ENCODE data around the gene MYBPC2. TPM values are rescaled to one million over a fixed set of nuclear protein-coding genes. Genes with fewer than 3 reads are reported as not detected.

The MYBPC2 gene
- total and polyA plus RNA-seq, 2 of the 4 experiments (the other 2 are of a cell fraction): not detected

DNA sequence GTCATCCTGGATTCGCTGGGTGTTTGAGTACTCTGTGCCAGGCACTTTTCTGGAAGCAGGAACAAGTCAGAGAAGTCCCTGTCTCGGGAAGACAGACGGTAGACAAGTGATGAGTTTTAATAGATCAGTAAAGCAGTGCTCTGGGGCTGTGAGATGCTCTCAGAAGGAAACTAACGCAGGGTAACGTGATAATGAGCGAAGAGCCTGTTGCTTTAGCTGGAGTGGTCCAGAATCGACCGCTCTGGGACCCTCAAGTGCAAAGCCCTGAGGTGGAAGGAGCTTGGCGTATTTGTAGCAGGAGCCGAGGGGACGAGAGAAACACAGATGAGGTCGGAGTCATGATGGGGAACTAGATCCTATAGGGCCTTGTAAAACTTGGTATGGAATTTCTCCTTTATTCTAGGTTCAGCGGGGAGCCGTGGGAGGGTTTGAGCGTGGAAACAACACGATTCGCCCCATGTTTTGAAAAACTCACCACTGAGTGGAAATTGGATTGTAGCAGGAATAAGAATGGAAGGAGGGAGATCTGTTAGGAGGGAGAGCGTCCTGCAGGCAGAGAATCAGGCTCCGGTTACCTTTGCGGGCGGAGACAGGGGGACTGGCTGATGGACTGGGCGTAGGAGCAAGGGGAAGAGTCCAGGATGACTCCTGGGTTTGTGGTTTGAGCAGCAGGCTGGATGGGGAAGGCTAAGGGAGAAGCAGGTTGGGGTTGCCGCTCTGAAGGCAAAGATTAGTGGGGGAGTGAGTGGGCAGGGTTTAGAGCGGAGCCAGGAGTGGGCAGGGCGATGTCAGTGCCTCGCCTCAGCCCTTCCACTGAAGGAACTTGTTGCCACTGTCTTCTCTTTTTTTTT, 47.8 kb upstream of the MYBPC2 start:
- no peaks in the 10 kb centered on the region for H3K9me3 ChIP-seq (ENCODE audit: control insufficient read depth, insufficient read depth, low read length)
- H2AK9ac ChIP-seq (replicated peaks; ENCODE audit: low read depth, low read length, poor library complexity): peak overlapping the region; percentile 67
- TF ChIP-seq MAFK (IDR thresholded peaks at IDR 0.05; ENCODE audit: low read depth, low read length): no peak
- no peak for TF ChIP-seq MAZ (IDR thresholded peaks at IDR 0.05; ENCODE audit: borderline replicate concordance, low read depth, low read length)
- peak; percentile 65; the same call in 1 of the 2 replicates for TF ChIP-seq CHD1 (IDR thresholded peaks at IDR 0.05; ENCODE audit: low read depth, low read length)
- no peak for TF ChIP-seq NFE2L2 (IDR thresholded peaks at IDR 0.05; ENCODE audit: low read depth, low read length)
- H3K9me1 ChIP-seq (ENCODE audit: insufficient read depth, low read length): peaks cover 6% of the 10 kb centered on the region; the same call in 1 of the 2 replicates
- POLR2A ChIA-PET (ENCODE audit: unreplicated experiment): no interaction called here
- no peak overlapping the region for H2BK20ac ChIP-seq (ENCODE audit: low read depth, low read length)
- 7% methylated on average over 14 of the region's 26 CpGs; no CpG with 5 or more reads in 1 of the 2 experiments for WGBS, 2 experiments (ENCODE audit: extremely low coverage in 2 of 2, insufficient read length in 1 of 2)
- H3K27ac ChIP-seq (ENCODE audit: insufficient read depth, low read length): peak overlapping the region; percentile 92
- ATAC-seq (ENCODE audit: low read depth): peak; percentile 0
- H4K20me1 ChIP-seq (ENCODE audit: insufficient read depth, low read length): peaks cover 4% of the 10 kb centered on the region; the same call in 1 of the 2 replicates
- in situ Hi-C loops (cut with MboI; ENCODE audit: low sequenced_read_pairs): no loop called here
- no peak overlapping the region for H2BK15ac ChIP-seq (ENCODE audit: low read depth, low read length)
- no peak overlapping the region for H3K18ac ChIP-seq (ENCODE audit: low read depth, low read length)
- no TSS peak for BruUV-seq (replicated peaks)
- peak overlapping the region; percentile 29; the same call in 1 of the 2 replicates for H4K91ac ChIP-seq (ENCODE audit: insufficient read depth, low read depth, low read length)
- CTCF ChIA-PET: interaction anchor here (0.7 to 1.1 kb wide), 3 partner anchors 16 to 1531 kb away, joined by 3 read pairs; no protein-coding TSS in a partner anchor
- H3K14ac ChIP-seq (replicated peaks; ENCODE audit: low read depth, low read length): peak overlapping the region; percentile 70
- H3K36me3 ChIP-seq (ENCODE audit: control insufficient read depth, insufficient read depth, low read length): peaks cover 21% of the 10 kb centered on the region
- H2BK120ac ChIP-seq (ENCODE audit: low read depth, low read length): peak overlapping the region; percentile 20; the same call in 1 of the 2 replicates
- H3K4ac ChIP-seq (ENCODE audit: low read depth, low read length): peak overlapping the region; percentile 81
- peak overlapping the region; percentile 52 for H2AK5ac ChIP-seq (ENCODE audit: low read depth, low read length)
- H3K4me1 ChIP-seq (ENCODE audit: control insufficient read depth, insufficient read depth, low read length): no peaks in the 10 kb centered on the region; the same call in 1 of the 2 replicates
- H4K8ac ChIP-seq (ENCODE audit: low read depth in 2 of 2, low read length in 2 of 2): peak overlapping the region; percentile 30 to 69; a peak in 2 of 4 replicates
- peak overlapping the region; percentile 69; the same call in 1 of the 2 replicates for H3K23ac ChIP-seq (ENCODE audit: low read depth, low read length)
- peak overlapping the region; percentile 25 for H4K5ac ChIP-seq (ENCODE audit: low read depth, low read length)
- peak overlapping the region; percentile 78 for H3K9ac ChIP-seq (ENCODE audit: low read depth, low read length)
- H3K4me3 ChIP-seq (ENCODE audit: insufficient read depth, low read depth, low read length): peak overlapping the region; percentile 76
- H3K27me3 ChIP-seq (ENCODE audit: control insufficient read depth, insufficient read depth, low read length): no peaks in the 10 kb centered on the region
- DNase-seq: peak; percentile 16
- H3K79me1 ChIP-seq (ENCODE audit: low read depth in 1 of 2, low read length in 2 of 2): peaks cover 4 to 40% of the 10 kb centered on the region in 2 experiments
- dilution Hi-C loops (cut with HindIII; ENCODE audit: low sequenced_read_pairs, unreplicated experiment): no loop called here
- H3K4me2 ChIP-seq (ENCODE audit: low read depth, low read length): peak overlapping the region; percentile 98
- peak overlapping the region; percentile 74 for H3K56ac ChIP-seq (ENCODE audit: extremely low read depth, insufficient read depth, low read length)
- H2BK5ac ChIP-seq (ENCODE audit: low read depth, low read length, poor library complexity, severe bottlenecking): no peak overlapping the region
- intact Hi-C loops (cut with micrococcal nuclease): loop anchor here (2.0 kb wide), 1 partner anchor 30 kb away; no protein-coding TSS in a partner anchor
- peak overlapping the region; percentile 88 for H2AFZ ChIP-seq (replicated peaks; ENCODE audit: low read length, poor library complexity)
